Endometrium (tissue), 2 donors: ENCODE data around the gene RAD54L.
"Not testable (repeated sequence)": the region's sequence is repeated elsewhere in the genome, so short reads cannot be mapped to it uniquely, and the experiment has no call there.

Experiments
- FAIRE-seq: peaks from 2 replicates; lab custom pipeline; 2012; peaks lifted over from hg19 to GRCh38; lab: Jason Lieb, UNC
- donor health status: control.
- donor health status: control.

Gene RAD54L

DNA sequence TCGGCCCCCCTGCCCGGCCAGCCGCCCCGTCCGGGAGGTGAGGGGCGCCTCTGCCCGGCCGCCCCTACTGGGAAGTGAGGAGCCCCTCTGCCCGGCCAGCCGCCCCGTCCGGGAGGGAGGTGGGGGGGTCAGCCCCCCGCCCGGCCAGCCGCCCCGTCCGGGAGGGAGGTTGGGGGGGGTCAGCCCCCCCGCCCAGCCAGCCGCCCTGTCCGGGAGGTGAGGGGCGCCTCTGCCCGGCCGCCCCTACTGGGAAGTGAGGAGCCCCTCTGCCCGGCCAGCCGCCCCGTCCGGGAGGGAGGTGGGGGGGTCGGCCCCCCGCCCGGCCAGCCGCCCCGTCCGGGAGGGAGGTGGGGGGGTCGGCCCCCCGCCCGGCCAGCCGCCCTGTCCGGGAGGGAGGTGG lies 5.8 kb upstream of the RAD54L start:
- not testable (repeated sequence) for FAIRE-seq

DNA sequence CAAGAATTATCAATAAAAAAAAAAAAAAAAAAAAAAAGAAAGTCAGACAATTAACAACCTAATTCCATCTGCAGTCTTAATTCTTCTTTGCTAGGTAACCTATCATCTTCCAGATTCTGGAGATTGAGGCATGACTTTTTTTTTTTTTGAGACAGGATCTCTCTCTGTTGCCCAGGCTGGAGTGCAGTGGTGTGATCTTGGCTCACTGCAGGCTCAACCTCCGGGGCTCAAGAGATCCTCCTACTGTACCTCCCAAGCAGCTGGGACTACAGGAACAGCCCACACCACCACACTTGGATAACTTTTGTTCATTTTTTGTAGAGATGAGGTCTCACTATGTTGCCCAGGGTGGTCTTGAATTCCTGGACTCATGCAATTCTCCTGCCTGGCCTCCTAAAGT lies 4.6 kb upstream of the RAD54L start:
- FAIRE-seq = no peak

DNA sequence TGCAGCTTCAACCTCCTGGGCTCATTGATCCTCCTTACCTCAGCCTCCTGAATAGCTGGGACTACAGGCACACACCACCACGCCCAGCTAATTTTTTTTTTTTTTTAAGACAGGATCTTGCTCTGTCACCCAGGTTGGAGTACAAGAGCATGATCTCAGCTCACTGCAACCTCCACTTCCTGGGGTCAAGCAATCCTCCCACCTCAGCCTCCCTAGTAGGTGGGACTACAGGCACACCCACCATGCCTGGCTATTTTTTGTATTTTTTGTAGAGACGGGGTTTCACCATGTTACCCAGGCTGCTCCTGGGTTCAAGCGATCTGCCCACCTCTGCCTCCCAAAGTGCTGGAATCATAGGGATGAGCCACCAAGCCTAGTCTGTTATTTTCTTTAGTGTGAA lies 3.7 kb upstream of the RAD54L start:
- FAIRE-seq = not testable (repeated sequence)

DNA sequence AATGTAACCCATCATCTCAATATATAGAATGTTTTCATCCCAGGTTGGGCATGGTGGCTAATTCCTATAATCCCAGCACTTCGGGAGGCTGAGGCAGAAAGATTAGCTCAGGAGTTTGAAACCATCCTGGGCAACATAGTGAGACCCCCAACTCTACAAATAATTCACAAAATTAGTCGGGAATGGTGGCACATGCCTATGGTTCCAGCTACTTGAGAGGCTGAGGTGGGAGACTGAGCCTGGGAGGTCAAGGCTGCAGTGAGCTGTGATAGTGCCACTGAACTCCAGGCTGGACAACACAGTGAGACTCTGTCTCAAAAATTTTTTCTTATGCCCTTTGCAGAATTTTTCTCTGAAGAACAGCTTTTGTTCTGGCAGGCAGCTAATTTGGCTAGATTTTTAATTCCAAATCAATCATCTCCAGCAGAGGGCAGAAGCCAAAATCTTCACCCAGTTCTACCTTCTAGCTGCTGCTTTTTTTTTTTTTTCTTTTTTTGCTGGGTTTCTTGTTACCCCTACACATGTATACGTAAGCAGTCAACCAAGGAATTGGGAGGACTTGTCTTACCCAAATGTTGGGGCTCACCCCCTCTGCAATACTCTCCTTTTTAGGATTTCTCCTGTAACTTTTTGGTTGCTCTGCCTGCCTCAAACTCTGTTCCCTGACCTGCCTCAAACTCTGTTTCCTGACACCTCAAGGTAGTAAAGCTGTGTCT lies 2.7 kb upstream of the RAD54L start:
- no peak for FAIRE-seq

DNA sequence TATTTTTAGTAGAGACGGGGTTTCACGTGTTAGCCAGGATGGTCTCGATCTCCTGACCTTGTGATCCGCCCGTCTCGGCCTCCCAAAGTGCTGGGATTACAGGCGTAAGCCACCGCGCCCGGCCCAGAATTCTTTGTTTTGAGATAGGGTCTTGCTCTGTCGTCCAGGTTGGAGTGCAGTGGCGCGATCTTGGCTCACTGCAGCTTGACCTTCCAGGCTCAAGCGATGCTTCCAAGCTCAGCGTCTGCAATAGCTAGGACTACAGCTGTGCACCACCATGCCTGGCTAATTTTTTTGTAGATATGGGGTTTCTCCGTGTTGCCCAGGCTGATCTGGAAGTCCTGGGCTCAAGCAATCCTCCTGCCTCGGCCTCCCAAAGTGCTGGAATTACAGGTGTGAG lies 1.4 kb upstream of the RAD54L start:
- FAIRE-seq = not testable (repeated sequence)

DNA sequence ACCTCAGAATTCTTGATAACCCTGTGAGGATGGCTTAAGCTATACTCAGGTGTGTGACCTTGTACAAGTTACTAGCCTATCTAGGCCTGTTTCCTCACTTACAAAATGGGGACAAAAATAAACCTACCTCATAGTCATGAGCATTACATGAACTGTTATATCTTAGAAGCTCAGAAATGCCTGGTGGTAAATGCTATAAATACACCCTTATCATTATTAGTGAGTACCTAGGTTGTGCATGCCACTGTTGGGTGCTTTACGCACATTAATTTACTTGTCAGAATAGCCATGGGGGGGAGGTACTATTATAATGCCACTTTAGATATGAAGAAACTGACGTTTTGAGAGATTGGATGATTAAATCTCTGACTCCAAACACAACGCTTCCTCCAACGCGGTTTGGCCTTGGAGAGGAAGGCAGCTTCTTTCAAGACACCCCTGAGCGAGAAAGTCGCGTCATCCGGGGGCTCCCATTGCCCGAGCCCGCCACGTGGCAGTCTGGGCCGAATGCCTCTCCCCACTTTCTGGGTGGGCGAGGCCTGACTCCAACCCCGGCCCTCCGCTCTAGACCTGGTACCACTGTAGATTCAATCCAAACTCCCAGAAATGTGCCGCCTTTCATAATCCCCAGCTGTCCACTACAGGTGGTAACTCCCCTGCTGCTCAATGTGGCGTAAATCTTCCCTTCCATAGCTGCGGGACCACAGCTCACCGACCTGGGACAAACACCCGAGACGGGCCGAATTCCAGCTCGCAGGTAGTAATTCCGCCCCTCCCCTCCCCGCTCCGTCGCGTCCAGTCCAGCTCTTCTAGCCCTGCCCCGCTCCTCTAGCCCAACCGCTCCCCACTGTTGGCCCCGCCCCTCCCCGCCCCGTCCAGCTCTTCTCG lies 771 bp upstream of the RAD54L start:
- no peak for FAIRE-seq

DNA sequence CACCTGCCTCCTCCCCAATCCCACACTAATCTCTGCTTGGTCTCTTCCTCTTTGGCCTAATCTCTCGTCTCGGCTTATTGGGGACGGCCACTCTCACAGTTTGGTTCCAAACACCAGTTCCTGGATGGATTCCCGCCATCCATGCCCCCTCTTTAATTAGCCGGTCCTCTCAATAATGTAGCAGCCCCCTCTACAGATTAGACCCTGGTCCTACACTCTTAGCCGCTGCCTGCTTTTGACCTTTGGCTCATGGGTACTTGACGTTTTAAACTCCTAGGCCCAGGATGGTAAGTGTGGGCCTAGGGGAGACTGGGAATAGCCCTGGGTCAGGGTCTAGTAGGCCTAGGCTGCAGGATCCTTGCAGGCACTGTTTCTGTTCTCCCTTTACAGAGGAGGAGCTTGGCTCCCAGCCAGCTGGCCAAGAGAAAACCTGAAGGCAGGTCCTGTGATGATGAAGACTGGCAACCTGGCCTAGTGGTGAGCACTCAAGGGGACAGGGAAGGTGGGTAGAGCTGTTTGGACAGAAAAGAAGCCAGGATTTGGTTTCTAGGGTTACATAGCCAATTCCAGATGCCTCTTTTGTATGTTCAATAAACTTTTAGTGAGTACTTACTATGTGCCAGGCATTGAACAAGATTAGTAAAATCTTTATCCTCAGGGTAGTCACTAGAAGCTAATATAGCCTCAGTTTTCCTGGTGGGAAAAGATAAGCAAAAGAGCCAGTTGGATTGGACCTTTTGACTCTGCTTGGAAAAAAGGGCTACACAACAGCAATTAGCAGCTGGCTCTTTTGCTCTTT lies 758 bp downstream of the RAD54L start:
- no peak for FAIRE-seq

DNA sequence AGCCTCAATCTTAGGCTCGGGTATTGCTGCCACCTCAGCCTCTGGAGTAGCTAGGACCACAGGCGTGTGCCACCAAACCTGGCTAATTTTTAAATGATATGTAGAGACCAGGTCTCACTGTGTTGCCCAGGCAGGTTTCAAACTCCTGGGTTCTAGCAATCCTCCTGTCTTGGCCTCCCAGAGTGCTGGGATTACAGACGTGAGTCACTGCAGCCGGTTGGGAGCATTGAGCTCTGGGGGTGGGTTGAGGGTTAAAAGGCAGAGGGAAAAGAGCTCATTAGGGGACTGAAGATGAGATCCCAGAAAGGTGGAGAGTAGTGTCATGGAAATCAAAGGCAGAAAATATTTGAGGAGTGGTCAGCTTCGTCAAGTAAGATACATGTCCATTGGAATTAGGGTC lies 7.1 kb downstream of the RAD54L start:
- FAIRE-seq = no peak

DNA sequence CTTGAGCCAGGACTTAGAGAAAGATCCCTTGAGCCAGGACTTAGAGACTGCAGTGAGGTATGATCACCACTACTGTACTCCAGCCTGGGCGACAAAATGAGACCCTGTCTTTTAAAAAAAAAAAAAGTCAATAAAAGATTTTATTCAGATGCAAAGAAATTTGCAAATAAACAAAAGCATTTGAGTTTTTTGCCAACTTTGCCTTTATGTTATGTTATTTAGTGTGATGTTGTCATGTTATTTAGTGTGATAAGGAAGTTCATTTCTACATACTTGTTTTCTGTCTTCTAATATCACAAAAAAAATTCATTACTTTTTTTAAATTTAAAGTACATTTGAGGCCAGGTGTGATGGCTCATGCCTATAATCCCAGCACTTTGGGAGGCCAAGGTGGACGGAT lies 9.0 kb downstream of the RAD54L start:
- FAIRE-seq = no peak

DNA sequence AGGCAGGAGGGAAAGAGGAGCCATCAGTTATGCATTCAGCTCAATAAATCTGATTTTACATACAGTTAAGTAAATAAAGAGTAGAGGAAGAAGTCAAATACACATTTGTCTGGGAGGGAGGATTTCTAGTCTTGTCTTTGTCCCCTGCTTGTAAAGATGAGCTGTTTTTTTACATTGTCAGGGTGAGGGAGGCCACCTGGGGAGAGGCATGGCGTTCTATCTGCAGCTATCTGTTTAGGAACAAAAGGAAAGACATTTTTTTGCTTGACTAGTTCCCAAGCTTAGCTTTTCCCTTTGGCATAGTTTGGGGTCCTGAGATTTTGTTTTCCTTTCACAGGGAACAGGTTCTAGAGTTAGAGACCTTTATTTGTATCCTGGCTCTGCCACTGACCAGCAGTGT lies 14.9 kb downstream of the RAD54L start:
- FAIRE-seq = no peak

DNA sequence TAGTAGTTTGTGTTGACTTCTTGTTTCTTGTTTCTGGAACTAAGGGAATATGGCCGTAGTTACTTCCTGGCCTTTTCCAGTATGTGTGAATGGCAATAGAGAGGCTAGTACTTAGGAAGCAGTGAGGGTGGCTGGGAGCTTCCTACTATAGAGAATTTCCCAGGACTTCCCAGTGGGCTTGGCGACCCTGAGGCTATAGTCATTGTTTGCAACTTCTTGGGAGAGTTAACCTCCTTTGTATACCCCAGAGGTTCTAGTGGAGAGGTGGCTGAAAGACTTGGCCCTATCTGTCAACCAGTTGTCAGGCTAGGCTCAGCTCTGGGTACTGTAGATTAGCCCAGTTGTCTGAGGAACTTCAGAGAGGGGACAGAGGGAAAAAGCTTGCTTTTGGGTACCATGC lies 15.6 kb downstream of the RAD54L start:
- no peak for FAIRE-seq

DNA sequence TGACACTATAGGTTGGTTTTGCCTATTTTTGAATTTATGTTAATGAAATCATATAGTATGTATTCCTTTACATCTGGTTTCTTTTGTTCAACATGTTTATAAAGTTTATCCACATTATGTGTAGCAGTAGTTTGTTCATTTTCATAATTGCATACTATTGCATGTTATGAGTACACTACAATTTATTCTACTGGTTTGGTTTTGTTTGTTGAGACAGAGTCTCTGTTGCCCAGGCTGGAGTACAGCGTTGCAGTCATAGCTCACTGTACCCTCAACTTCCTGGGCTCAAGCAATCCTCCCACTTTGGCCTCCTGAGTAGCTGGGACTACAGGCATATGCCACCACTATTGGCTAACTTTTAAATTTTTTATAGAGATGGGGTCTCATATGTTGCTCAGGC lies 21.0 kb downstream of the RAD54L start:
- FAIRE-seq = no peak

DNA sequence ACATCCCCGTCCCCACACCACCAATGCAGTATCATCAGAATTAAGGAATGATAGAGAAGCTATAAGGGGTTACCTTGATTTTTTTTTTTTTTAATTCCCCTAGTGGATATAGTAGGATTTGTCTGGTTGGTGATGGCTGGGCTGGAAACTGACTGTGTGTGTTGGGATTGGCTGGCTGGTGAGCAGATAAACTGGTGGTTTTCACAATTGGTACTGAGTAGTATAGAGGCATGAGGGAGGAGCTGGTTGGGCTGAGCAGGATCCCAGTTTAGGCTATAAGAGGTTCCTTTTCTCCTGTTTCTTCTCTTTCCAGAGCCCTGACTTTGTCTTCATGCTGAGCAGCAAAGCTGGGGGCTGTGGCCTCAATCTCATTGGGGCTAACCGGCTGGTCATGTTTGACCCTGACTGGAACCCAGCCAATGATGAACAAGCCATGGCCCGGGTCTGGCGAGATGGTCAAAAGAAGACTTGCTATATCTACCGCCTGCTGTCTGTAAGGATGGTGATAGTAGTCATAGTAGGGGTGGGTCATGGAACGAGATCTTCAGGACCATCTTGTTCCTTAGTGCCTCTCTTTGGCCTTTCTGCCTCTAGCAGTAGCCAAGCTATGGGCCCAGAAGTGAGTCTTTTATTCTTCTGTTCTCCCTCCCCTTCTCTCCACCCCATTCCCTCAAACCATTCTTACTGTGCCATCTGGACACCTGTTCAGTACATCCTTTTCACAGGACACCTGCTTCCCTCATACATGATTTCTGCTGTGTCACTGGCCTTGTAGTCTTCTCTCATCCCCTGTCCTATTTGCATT lies 26.9 kb downstream of the RAD54L start:
- FAIRE-seq = no peak

DNA sequence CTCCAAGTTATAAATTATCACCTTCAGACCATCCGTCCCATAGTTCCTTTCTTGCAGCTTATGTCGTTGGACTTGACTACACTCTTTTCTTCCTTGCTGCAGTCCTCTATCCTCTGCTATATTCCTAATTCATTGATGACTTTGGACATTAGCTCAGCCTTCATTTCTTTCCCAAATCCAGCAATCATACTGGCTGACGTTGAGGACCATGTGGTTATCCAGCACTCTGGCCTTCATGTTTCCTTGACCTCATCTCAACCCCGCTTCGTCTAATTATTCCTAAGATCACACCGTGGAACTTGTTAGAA lies 27.4 kb downstream of the RAD54L start:
- no peak for FAIRE-seq

DNA sequence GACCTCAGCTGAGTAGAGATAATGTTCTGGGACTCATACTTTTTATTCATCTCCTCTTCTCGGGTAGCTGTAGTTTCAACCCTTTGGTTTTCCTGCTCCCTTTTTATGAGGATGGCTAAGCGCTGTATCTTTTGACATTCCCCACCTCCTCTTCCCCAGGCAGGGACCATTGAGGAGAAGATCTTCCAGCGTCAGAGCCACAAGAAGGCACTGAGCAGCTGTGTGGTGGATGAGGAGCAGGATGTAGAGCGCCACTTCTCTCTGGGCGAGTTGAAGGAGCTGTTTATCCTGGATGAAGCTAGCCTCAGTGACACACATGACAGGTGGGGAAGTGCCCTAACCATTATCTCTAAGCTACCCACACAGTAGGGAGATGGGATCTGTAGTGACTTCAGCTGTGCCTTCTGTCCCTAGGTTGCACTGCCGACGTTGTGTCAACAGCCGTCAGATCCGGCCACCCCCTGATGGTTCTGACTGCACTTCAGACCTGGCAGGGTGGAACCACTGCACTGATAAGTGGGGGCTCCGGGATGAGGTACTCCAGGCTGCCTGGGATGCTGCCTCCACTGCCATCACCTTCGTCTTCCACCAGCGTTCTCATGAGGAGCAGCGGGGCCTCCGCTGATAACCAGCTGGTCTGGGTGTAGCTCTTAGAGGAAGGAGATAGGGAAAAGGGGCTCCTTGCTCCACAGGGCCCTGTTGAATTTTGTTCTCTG lies 30.3 kb downstream of the RAD54L start:
- no peak for FAIRE-seq

DNA sequence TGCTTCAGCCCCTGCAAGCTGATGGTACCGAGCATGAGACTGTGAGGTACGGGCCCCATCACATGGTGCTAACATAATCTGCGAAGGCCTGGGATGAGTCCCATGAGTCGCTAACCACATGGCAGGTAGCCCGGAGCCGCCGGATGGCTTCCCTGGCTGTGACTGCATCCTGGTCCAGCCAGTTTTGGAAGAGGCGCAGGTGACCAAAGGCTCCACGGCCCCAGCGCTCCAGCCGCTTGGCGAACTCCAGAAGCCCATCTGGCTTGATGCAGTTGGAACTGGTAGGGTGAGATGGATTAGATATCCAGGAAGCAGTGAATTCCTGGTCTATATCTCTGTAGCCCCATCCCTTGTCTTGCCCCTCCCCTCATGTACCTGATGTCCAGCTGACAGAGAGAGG lies 31.2 kb downstream of the RAD54L start:
- no peak for FAIRE-seq

DNA sequence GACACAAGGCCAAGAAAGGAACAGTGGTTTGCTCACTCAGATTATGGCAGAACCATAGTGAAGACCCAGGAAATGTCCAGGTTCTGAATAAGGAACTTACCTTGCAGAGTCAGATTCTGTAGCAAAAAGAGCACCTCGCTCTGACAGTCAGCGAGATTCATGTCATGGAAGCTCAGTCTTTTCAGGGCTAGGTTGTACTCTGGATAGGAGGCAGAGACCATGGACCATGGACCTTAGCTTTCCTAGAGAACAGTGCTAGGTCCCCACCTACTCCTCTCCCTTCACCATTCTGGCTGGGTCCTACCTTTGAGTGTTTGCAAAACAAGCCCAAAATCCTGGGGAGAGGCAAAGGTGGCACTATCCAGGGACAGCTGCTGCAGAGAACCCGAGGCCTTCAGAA lies 32.5 kb downstream of the RAD54L start:
- no peak for FAIRE-seq

DNA sequence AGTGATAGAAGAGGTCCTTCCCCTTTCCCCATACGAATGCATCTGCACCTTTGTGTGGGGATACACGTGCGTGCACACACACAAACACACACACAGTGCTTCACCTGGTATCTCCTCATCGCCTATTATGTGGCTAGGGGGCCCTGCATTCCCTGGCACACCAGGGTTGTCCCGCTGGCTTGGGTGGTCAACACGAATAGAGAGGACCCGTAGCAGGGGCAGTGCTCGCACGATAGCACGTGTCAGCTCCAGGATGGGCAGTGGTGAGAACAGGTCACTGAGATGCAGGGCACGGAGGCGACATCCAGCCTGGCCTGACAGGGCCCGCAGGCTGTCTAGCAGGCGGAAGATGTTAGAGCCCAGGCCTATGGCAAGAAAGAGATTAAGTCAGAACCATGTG lies 33.5 kb downstream of the RAD54L start:
- FAIRE-seq = no peak

DNA sequence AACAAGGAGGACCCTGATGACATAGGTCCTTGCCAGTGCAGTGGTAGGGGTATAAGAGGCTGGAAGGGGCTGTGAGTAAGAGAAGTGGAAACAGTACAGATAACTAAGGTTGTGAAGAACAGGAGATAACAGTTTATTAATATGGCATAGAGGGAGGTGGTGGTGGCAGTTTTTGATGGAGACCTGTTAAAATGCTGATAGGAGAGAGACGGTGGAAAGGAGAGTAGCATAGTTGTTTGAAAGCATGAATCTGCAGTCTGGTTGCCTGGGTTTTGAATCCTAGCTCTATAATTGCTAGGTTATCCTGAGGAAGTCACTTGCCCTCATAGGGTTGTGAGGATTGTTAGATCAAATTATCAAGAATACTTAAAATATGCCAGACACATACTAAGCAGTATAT lies 36.5 kb downstream of the RAD54L start:
- FAIRE-seq = no peak

DNA sequence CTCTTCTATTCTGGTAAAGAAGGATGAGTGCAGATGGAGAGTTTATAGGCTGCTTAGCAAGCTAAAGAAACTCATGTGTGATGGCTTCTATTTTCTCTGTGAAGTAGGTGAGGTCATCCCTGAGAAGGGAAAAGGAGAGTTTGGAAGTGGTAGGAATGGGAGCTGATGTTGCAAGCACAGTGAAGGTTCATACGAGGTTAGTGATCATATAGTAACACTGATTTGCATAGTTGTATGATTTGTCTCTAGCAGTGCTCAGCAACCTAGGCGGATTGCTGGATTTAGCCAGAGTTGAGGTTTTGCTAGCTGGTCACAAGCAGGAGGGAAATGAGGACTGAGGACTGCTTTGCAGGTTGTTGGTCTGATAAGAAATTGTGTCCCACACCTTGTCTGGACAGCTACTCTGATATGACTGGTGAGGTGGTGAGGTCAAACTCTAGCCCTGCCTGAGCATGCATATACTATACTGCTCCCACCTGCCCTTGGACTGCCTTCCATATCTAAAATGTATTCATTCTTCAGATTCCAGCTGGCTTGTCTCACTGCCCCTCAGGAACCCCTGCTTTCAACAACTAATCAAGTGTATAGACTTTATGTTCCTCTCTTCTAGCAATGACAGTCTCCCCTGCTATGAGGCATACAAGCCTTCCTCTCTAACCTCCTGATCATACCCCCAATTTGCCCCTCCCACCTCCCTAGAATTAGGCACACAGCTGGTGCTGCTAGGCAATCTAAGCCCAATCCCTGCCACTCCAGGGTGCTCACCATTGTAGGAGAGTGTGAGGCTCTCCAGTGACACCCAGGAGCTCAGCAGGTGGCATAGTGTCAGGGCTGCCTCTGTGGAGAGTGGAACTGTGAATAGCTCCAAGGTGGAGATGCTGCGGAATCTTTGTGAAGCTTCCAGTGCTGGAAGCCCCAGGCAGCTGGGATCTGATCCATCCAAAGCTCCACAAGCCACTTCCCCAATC lies 37.3 kb downstream of the RAD54L start:
- FAIRE-seq = no peak
